NCI-H187 (cell line): ENCODE measurements around the gene NMRAL1.

Experiments used
- DNase-seq, 2 experiments: peaks; one replicate each; lab custom pipeline; 2025; lab: John Stamatoyannopoulos, UW

NMRAL1 gene

DNA sequence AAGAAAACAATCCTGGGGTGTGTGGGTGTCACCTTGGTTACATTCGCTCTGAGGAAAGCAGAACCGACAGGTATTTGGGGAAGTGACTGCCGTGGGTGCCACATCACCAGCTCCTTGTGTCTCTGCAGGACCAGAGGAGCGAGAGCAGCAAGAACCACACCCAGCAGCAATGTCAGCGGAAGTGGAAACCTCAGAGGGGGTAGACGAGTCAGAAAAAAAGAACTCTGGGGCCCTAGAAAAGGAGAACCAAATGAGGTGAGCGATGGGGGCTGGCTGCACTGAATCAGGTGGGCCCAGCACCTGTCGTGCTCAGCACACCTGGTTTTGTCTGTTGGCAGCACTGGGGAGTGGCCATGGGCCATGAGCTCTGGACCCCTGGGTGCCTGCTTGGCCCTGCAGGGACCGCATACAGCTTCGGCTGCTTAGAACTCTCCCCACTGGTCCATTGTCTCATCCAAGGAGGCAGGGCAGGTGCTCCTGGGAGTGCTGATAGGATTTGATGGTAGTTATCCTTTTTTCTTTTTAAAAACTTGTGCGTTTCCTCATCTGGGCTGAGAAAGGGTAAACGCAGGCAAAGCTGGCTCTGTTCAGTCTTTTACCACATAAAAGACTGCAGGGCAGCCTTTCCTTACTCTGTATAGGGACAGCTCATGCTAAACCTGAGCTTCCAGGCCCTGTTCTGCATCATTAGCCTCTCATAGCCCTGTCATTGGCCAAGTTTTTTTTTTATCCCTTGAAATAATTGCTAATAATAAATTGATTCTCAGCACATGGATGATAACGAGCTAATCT, 31.1 kb upstream of the NMRAL1 start:
- DNase-seq = no peak

DNA sequence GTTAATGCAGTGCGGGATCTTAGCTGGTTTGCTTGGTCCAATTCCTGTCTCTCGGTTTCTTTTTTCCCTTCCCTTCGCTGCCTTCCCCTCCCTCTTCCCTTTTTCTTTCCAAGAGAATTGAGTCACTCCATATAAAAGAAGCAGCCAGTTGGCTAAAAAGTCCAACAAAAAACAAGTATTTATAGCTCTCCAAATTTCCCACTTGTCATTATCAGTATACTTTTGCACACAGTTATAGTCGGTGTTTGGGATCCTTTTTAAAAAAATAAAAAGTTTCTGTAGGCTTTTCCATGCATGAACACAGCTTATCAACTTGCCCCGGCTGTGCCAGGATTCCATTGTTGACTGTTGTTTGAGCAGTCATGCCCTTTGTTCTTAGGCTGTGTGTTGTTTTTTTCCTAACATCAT, 26.6 kb upstream of the NMRAL1 start:
- no peak for DNase-seq

DNA sequence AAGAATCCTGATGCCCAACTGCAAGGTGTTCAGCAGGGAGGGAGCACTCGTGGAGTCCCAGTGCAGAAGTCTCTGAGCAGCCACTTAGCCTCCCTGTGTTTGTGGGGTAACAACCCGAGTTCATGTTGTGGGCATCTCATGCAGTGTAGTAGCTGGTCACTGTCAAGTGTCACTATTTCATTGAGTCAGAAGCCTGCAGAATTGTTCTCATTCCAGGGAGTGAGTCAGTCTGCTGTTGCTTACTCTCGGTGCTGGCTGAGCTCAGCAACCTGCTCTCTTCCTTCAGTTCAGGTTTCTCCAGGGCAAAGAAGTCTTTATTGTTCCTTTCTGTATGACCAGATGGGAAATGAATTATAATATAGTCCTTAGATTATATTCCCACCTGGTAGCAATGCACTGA, 25.8 kb upstream of the NMRAL1 start:
- DNase-seq = no peak

DNA sequence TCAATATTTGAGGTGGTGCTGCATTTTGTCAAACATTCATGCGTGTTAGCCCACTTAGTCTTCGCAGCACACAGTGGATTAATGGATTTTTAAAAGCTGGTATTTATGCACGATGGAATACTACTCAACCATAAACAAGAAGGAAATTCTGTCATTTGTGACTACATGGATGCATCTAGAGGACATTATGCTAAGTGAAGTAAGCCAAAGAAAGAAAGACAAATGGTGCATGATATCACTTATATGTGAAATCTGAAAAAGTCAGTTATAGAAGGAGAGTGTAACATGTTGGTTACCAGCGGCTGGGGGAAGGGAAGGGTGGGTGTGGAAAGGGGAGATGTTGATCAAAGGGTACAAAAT, 24.8 kb upstream of the NMRAL1 start:
- DNase-seq = no peak

DNA sequence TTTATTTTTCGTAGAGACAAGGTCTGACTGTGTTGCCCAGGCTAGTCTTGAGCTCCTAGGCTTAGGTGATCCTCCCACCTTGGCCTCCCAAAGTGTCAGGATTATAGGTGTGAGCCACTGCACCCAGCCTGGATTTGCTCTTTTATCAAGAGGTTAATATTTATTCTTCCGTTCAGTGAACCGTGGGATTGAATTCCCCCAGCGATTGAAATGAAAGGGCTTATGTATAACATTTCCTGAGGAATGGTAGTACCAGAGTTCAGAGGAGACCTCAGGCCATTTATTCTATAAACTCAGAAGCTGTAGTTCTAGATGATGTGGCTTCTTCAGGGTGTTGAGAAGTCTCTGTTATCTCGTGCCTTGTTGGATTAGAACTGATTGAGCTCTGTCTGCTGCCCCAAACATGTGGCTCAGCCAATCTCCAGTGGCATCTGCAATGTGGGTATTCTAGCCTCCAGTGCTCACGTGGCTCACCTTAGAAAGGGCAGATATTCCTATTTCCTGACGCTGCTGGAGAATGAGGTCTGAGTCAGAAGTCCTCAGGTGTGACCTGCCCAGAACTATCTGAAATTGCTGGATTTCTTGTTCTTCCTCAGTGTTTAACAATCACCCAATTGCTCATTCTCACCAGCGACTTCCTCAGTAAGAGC, 24.2 kb upstream of the NMRAL1 start:
- no peak for DNase-seq

DNA sequence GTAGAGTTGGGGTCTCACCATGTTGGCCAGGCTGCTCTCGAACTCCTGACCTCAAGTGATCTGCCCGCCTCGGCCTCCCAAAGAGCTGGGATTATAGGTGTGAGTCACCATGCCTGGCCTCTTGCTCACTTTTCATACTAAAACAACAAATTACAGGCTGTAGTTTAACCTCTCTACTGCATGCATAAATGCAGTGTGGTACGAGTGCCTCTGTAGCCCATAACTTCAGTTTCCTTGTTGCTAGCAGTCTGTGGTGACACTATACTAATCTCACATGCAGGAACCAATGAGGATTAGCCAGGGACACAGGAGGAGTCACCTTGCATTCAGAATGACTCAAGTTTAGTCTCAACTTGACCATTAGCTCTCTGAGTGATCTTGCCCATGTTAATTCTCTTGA, 21.9 kb upstream of the NMRAL1 start:
- DNase-seq = no peak

DNA sequence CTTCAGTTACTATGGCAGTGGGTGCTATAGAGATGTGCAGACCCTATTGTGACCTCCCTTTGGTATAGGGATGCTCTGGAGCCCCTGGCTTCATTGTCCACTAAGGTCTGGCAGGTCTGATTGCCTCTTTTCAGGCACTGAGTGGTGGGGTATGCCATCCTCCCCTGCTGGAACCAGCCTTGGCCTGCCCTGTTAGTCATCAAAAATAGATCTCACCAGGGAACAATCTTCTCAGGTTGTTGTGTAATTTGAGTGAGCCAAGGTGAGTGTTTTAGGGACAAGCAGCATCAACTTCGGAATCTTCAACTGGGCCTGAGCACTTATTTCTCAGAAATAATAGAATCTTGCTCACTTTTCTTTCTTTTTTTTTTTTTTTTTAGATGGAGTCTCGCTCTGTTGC, 21.3 kb upstream of the NMRAL1 start:
- no peak for DNase-seq

DNA sequence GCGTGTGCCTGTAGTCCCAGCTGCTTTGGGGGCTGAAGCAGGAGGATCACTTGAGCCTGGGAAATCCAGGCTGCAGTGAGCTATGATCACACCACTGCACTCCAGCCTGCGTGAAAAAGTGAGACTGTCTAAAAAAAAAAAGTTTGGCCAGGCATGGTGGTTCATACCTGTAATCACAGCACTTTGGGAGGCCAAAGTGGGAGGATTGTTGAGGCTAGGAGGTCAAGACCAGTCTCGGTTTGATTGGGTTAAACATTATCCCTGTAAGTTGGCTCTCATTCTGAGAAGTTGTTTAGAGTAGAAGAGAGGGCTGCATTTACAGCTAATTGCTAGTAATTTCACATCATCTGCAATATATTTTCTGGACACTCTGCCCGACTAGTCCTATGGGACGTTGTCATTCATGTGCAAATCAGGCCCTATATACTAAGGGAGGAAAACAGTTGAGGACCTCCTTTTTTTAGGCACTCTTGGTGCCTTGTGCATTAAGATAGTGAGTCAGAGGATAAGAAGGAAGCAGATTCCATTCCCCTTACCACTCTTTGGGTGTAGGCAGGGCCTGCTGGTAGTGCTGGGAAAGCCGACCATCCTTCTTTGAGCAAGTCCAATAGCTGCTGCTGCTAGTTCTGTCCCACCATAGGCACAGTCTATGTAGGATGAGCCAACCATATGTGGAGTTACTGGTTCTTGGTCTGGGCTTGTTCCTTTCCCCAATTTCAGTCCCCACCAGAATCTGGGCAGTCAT, 20.5 kb upstream of the NMRAL1 start:
- DNase-seq = no peak

DNA sequence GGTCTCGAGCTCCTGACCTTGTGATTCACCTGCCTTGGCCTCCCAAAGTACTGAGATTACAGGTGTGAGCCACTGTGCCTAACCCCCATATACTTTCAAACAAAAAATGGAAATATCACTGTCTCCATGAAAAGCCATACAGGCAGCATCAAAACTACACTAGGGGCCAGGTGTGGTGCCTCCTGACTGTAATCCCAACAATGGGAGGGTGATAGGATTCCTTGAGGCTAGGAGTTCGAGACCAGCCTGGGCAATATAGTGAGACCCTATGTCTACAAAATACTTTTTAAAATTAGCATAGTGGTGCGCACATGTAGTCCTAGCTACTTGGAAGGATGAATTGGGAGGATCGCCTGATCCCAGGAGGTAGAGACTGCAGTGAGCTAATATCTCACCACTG, 17.5 kb upstream of the NMRAL1 start:
- no peak for DNase-seq

DNA sequence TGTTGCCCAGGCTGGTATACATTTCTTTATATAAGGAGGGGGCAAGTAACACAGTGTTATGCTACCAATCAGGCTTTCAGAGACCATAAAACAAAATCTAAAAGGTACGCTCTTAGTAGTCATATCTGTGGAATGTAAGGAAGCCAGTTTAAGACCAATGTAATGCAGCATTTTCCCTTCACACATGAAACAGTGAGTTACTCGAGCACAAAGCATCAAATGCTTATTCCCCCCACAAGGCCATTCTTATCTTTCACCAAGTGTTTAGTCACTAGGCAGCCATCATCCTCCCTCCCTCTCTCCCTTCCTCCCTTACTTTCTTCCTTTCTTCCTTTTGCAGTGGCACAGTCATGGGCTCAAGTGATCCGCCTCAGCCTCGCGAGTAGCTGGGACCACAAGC, 14.6 kb upstream of the NMRAL1 start:
- no peak for DNase-seq

DNA sequence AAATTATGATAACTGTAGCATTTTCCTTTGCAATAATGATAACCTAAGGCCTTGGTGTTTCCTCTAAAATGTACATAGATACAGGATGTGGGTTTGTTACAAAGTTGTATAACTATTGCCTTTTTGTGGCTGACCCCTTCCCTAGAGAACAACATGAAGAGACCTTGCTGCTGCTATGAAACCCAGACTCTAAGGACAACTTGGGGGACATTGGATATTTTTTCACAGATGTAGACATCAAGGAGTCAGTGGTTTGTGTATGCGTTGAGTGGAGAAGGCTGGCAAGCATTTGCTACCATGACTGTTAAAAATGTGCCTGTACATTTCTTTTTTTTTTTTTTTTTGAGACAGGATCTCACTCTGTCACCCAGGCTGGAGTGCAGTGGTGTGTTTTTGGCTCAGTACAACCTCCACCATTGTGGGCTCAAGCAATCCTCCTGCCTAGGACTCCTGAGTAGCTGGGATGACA, 14.1 kb upstream of the NMRAL1 start:
- DNase-seq = no peak

DNA sequence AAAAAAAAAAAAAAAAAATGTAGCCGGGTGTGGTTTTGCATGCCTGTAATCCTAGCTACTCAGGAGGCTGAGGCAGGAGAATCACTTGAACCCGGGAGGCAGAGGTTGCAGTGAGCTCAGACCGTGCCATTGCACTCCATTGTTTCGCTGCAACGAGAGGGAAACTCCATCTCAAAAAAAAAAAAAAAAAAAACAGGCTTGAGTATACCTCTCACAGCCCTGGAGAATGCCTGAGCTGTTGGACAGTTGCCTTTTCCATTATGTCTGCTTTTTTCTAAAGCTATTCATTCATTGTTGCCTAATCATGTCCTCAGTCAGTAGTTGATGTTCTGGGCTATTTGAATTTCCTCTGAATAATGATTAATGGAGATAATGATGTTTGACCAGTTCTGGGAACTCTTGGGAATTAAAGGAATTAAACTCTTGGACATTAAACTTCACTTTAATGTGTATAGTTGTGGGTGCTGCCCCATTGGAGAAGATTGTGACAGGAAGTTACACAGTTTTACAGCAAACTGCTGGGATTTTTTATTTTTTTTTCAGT, 13.6 kb upstream of the NMRAL1 start:
- no peak for DNase-seq

DNA sequence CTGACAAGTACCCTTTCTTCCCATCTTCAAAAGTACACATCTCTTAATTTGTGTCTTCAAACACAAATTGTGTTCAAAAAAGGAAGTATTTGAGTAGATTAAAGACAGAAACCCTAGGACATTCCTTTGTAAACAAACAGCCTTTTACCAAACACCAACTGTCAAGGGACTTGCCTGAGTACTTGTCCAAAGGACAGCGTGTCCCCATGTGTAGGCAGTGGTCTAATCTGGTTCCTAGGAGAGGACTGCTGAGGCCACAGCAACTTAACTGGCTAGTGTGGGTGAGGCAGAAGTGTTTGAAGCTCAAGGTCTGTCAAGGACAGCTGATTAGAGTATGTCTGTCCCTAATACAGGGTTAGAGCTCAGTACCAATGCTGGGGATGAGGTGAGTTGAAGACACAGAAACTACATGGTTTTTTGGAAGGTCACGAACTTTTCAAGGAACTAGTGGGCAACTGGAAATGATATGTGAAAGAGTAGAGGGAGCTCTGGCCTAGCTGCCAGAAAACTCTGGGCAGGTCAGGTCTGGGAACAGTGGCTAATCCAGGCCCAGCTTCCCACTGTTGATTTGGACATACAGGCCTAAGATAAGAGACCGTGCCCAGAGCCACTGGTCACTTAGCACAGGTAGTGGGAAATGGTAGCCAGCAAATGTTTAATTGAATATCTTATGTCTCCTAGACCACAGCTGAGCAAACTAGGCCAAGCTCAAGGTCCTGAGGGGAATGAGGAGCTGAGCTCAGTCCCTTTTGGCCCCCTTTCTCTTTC, 11.9 kb upstream of the NMRAL1 start:
- no peak for DNase-seq

DNA sequence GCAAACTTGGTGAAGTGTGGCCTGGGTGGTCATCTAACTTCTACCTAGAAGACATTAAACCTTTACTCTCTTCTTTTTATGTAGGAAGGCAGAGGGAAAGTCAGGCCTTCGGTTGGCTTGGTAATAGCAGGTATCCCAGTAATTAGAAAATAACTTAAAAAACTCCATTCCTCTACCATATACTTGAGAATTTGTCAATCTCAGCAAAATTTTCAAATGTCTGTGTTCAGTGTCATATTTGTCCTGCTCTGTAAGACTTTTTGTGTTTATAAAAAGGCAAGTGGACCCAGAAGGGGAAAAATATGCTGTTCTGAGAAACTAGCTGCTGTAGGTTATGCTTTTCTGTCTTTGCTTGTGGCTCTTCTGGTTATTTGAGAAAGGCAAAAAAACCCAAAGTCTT, 7.5 kb upstream of the NMRAL1 start:
- DNase-seq = no peak

DNA sequence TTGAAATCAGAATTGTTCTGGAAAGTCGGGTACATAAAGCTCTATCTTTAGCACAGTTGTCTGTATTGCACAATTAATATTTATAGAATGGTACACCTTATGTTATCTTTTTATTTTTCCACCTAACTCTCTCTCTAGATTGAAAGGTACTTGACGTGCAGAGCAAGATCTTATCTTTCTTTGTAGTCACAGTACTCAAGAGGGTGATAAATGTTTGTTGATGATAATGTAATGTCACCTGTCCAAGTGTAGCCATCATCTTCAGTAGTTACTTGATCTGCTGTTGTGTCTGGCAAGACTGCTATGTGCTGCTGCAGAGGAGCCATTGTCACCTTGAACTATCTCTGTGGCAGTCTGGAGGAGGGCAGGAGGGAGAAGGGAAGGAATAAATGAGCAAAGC, 7.1 kb upstream of the NMRAL1 start:
- no peak for DNase-seq

DNA sequence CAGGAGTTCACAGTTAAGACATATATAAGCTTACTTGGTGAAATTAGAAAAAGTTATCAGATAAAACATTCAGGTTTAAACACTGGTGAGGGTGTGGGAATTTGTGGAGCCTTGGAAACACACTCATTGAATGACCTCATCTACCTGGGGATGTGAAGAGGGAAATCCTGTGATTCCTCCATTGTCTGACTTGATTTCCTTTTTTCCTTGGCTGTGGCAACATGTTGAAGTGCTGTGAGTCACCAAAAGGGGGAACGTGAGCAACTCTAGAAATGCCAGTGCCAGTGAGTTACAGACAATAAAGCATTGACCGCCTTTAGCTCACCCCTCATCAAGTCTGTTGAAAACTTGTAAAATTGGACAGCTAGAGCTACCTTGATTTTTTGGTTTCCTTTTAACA, 3.5 kb upstream of the NMRAL1 start:
- no peak for DNase-seq

DNA sequence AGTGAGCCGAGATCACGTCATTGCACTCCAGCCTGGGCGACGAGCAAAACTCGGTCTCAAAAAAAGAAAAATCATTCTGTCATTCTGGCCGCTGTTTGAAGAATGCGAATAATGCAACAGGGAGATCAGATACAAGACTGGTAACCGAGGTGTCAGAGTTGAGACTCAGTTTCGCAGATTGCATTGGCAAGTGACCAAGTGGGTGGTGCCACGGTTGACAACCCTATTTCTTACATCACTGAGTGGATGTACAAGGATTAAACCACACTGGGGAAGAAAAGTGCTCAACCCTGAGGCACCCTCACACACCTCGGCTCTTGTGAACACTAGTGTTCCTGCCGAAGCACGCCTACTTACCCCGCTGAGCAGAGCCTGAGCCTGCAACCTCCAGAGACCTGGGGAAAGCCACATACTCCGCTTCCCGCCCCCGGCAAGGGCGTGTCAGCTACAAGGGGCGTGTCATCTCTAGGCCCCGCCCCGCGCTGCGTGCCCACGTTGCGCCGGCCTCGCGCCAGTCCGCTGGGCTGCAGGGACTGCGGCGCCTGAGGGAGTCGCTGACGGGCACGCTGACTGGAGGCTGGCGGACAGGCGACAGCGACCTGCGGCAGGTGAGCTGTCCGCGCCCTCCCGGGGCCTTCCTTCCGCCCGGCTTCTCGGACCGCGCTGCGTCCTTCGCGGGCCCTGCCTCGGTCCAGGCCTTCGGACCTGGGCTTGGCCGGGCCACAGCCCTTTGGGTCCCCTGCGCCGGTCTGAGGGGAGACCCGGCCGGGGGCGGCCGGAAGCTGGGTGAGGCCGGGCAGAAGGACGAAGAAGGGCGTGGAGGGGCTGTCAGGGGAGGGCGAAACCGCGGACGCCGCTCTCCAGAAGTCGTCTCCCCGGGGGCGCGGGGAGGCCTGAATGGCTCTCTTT, 1.7 kb upstream of the NMRAL1 start, which contains the start of gene HMOX2:
TSS of gene HMOX2 (plus strand) at position 519 of the 909 bp plus-strand sequence. CDS start 29,127 bp downstream, outside the sequence.
- peak; percentile 62 to 79 for DNase-seq

DNA sequence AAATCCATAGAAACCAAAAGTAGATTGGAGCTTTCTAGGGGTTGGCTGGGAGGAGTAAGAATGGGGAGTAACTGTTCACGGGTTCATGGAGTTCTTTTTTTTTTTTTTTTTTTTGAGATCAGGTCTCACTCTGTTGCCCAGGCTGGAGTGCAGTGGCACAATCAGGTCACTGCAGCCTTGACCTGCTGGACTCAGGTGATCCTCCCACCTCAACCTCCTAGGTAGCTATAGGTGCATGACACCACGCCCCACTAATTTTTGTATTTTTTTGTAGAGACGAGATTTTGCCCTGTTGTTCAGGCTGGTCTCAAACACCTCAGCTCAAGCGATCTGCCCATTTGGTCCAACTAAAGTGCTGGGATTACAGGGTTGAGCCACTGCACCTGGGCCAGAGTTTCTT, 1.5 kb downstream of the NMRAL1 start:
- DNase-seq = no peak

DNA sequence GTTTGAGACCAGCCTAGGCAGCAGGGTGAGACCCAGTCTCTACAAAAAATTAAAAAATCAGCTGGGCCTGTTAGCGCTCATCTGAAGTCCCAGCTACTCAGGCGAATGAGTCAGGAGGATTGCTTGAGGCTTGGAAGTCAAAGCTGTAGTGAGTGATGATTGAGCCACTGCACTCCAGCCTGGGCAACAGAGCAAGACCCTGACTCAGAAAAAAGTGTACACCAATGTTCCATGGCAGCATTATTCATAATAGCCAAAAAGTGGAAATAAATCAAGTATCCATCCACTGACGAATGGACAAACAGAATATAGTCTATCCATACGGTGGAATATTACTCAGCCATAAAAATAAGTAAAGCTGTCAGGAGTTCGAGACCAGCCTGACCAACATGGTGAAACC, 2.6 kb downstream of the NMRAL1 start:
- DNase-seq = no peak

DNA sequence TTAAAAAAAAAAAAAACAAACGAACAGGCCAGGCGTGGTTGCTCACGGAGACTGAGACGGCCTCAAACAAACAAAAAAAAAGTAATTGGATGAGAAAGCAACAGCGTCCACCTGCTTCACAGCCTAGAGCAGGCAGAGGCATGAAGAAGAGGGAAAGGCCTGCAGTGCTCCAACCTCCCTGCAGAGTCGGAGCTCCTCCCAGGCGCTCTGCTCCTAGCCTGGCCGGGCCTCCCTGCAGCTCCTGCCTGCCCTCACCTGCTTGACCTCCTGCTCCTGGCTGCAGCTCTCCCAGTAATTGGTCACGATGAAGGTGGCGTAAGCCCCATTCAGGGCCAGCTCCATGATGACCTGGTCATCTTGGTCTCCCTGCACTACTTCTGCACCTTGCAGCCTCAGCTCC, 5.5 kb downstream of the NMRAL1 start:
- DNase-seq = no peak

DNA sequence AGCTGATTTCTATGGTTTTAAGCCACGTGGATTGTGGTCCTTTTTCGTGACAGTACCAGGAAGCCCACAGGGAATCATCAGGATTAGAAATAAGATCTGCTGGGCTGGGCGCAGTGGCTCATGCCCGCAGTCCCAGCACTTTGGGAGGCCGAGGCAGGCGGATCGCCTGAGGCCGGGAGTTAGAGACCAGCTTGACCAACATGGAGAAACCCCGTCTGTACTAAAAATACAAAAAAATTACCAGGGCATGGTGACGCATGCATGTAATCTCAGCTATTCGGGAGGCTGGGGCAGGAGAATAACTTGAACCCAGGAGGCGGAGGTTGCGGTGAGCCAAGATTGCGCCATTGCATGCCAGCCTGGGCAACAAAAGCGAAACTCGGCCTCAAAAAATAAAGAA, 6.5 kb downstream of the NMRAL1 start:
- no peak for DNase-seq
